Stimulated activated CD8-positive, alpha-beta memory T cell treated with anti-CD3 and anti-CD28 coated beads, Interleukin-12 subunit alpha, Interleukin-12 subunit beta, amount 100 ng/mL, for 4 hours (primary cell): ENCODE data around the gene SERGEF.

Experiments
- DNase-seq: peaks from one replicate; pipeline ENCODE4 v3.0.0-alpha.2; 2020; ENCODE audit warnings: low read depth

Gene SERGEF

DNA sequence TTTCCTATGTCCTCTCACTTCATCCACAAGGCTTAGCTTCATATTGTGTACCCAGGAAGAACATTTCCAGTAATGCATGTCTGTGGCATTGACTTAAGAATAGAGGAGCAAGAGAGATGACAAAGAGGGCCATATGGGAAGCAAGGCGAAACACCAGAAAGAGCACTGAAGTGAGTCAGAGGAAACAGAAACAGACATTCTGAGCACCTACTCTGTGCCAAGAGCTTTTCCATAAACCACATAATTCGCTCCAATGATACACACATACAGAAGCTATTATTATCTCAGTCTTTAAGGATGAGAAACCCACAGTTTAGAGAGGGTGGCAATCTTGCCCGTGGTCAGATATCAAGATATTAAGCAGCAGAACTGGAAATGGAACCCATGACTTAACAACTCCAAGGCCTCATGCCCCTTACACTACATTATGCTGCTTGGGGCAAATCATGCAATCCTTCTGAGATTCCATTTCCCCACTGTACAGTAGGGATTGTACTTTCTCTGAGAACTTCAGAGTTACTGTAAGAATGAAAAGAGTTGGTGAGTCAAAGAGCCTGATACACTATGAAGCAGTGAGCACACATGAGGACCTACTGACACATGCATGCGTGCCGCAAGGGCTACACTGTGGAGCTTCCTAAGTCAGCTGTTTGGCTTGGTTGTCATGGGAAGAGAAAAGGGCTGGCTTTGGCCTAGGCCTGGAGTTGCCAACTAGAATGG lies 151.7 kb downstream of the SERGEF start:
- no peak for DNase-seq

DNA sequence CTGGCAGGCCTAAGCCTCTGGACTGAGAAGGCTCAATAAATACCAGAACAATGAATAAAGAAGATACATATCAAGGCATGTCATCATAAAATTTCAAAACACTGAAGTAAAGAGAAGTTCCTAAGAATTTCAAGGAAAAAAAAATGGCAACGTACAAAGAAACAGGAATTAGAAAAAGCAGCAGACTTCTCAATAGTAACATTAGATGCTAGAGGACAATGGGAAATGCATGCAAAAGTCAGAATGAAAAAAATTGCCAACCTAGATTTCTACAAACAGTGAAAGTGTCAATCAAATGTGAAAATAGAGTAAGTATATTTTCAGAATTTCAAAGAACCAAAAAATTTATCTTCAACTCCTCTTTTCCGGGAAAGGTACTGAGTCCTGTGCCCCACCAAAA lies 153.3 kb downstream of the SERGEF start:
- no peak for DNase-seq

DNA sequence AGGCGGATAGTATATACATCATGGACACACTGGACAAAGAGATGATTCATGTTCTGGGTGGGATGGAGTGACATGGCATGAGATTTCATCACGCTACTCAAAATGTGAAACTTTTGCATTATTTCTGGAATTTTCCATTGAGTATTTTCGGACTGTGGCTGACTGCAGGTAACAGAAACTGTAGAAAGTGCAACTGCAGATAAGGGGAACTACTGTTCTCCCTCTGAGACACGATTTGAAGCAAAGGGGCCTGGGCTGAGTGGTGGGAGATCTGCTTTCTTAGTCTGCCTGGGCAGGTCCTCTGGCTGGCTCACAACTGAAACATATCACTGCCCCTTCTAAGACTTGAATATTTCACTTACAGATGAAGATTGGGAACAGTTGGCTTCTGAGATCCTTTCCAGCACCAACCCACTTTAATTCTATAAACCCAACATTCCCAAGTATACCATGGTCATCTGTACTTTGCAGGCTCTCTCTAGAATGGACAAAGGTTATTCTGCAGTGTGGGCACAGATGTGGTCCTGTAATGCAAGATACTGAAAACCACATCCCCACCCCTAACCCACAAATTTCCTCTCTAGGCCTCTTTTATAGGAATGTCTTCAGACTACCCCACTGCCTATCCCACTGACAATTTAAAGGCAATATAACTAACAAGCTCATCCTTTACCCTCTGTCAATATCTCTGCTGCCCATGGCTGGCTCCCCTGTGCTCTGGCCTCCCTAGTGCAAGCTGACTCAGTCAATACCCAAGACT lies 157.1 kb downstream of the SERGEF start:
- DNase-seq: no peak

DNA sequence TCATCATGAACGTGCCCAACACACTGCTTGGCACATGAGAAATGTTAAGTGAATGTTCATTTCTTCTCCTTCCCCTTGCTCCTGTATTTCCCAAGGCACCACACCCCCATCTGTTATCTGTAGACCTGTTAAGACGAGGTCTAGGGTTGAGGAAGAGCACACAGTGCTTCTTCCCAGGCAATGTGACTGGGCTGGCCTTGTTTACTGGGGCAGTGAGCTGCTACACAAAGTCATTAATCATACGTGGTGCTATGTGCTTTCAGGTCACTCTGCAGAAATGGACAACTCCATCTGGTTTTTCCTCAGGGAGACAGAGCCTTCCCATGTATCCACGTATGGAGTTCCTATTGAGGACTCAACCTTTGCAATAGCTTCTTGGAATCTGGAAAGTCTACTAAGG lies 159.6 kb downstream of the SERGEF start:
- DNase-seq: no peak

DNA sequence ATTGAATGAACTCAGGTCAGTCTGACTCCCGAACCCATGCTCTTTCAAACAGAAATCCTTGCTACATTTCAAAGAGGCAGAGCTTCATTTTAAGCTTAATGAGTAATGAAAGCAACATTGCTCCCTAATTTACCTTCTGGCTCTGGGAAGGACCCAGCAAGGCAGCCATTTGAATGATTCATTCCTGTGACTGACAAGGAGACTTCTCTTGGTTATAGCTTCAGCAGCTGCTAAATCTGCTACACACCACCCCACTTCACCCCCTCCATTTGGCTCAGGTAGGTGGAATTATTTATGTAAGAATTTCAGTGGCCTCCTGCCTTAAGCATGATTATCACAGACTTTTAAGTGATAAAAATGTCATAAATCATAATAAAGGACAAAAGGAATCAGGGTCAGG lies 160.6 kb downstream of the SERGEF start:
- no peak for DNase-seq

DNA sequence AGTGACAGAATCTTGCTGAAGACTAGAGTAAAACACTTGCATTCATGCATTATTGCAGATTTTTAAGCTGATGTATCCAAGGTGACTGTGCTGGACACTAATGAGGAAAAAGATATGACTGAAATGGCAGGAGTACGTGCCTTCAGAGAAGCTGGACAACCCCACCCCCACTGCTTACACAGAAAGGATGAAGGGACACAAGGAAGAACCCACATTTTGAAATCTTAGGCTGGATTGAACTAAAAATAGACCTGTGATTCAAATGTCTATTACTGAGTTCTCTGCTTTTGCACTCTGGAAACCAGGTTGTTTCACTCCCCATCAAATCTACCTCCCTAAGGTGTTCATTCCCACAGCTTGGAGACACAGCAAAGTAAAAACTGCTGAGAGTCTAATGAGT lies 161.2 kb downstream of the SERGEF start:
- DNase-seq: no peak

DNA sequence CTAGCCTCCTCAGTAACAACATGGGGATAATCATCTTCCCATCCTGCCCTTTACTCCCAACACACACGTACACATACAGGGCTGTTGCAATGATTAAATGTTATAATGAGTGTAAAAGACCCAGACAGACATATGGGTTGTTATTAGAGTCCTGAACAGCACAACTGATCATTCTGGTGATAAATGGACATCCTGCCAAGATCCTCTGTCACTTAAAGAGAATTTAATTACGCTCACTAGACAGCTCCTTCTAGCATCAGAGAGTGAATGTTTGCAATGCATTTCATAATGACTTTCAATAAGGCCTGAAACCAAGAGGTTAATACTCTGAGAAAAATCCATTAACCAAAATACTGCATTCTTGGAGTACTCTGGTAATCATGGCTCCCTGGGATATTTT lies 162.5 kb downstream of the SERGEF start:
- DNase-seq: no peak

DNA sequence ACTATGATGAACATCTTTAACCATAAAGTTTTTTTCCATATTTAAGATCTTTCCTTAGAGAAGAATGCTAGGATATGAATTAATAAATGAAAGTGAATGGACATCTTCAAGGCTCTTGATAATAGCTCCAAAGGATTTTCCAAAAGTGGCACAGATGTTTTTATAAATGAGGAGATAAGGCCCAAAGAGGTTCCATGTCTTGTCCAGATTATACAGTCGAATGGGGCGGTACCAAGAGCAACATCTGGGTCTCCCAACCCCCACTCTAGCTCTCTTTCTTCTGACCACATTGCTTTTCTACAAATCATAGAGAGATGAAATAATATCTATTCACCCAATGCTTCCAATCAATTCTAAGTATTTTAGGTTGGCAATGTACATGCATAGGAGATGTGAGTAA lies 164.1 kb downstream of the SERGEF start:
- DNase-seq: no peak

DNA sequence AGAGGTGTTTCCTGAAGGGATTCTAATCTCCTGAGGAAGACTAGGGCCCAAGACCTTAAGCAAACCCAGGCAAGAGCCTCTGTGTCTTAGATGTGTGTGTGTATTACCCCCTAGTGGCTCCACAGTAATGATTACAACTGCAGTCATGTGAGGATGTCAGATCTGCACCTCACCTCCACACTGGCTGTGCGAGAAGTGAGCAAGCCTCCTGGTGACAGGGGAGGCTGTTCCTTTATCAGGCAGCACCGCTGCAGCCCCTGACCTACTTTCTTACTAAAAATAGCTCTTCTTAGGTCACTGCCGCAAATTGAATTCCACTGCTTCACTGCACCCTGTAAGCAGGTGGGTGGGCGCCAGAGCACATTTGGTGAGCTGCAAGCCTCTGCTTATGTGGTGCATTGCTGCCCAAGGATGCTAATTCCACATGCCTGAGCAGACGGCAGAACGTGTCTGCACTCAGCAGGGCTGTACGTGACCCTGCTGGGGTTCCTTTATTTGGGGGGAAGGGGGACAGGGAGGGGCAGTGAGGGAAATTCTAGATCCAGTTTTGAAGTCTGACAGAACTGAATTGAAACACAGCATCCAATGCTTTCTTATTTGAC lies 165.9 kb downstream of the SERGEF start:
- DNase-seq: no peak

DNA sequence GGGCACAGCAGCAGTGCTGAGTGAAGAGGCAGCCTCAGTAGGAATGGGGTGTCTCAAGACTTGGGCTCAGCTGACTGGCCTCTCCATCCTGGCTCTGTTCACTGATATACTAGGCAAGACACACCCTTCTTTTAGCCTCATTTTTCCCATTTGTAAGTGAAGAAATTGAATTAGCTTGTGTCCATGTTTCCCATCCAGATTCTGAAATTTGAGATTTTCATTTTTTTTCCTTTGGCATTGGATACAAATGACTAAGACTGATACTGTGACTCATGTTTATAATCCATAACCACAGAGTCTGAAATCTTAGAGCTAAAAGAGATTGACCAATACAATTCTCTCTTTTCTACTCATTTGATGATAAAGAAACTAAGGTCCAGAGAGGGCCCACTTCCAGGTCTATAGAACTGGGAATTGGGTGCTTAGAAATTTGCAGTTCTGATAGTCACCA lies 167.4 kb downstream of the SERGEF start:
- no peak for DNase-seq

DNA sequence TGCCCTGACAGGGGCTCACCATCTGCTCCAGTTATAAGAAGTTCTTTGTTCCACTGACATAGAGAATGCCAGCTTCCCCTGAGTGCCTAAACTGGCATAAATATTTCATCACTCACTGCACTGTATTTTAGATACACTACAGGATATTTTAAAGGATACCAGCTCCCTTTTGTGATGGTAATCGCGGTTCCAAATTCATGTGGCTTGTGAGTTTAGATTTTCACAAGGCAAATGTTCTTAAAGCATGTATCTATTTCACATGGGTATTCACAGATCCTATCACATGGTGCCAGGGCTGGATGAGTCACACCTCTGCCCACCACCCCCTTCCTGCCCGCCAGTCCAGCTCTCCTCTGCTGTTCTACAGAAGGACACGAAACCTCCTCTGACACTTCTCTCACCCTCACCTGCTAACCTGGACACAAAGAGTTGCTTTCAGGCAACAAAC lies 172.7 kb downstream of the SERGEF start:
- DNase-seq: no peak

DNA sequence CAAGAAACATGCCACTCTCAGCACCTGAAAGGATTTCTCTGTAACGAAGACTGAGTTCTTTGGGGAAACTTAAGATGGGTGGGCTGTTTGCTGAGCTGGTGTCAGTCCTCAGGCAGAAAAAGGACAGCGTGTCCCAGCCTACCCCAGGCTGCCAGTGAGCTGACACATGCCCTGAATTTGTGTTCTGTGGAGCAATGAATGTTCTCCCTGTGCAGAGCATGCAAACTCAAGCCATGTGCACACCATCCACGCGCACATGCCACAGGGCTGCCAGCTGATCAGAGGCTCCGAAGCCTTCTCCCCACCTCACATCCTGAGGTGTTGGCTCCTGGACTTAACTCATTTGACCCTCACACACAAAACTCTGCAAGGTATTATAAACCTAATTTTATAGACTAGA lies 173.4 kb downstream of the SERGEF start:
- no peak for DNase-seq

DNA sequence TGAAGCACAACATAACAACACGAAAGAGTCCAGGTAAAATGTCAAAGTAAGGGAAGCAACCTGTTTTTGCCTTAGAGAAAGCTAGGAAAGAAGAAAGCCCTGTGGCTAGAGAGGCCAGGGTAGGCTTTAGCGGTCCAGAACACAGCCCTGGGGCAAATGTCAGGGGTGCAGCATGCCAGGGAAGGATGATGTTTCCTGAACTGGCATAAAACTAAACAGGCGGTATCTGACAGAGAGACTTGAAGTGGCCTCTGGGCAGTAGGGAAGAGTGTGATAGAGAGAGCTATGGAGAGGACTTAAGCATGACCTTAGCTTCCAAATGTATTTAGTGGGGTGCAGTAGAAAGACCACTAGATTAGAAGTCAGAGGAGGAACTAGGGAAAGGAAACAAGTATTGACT lies 174.7 kb downstream of the SERGEF start:
- DNase-seq: no peak

DNA sequence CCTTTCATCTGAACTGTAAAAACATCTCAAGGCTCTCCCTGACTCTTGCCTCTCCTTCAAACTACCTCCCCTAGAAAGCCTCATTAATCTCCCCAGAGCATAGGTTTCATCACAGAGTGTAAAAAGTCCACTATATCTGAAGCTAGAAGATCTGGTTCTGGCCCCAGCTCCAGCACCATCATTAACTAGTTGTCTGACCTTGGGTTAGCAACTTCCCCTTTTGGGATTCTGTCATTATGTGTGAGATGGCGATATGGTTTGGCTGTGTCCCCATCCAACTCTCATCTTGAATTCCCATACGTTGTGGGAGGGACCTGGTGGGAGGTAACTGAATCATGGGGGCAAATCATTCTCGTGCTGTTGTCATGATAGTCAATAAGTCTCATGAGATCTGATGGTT lies 181.0 kb downstream of the SERGEF start:
- no peak for DNase-seq

DNA sequence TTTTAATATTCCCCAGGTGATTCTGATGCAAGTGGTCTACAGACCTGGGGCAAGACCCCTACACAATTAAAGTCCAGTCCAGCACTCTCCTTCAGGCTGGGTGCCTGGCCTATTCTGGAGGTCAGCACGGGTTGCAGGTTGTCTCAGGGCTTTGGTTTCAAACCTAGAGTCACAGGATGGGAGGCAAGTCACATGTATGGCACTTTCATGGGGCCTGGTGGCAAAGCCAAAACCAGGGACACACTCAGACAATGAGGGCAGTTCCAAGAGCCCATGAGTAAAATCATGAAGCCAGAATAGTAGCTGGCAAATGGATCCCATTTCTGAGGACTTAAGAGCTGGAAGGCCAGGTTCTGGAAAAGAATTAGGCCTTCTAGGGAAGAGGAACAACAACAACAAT lies 181.6 kb downstream of the SERGEF start:
- no peak for DNase-seq

DNA sequence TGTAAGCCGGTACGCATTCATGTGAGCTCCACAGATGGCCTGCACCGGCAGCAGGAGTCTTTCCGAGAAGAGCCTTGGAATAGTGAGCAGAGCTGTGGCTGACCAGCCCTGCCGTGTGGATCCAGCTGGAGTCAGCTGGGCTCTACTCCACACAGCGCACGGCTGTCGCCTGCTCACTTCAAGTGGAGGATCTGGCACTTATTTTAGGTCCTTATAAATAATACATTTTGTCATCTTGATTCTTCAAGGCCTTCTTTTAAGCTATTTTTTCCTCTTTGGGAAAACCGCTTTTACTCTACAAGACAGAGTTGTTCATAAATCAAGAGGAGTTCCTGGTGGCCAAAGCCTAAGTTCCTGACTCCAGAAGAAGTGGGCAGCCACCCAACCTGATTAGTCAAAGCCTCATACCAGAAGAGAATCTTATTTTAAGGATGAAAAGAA lies 184.5 kb downstream of the SERGEF start:
- DNase-seq: no peak

DNA sequence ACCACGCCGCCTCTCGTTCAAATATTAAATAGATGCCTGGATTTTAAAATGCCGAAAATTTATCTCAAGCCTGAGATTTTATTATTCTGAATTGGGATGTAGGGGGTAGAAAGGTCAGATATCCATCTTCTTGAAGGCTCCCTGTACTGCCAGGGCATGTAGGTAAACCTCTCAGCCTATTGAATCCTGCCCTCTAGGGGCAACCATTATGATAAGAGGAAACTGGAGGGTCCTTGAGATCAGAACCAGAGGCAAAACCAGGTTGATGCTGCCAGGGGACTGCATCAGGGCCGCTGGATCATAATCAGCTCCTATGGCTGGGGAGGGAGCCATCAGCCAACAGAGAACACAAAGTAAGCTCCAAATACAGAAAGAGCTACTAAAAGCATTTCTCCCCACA lies 185.8 kb downstream of the SERGEF start:
- no peak for DNase-seq

DNA sequence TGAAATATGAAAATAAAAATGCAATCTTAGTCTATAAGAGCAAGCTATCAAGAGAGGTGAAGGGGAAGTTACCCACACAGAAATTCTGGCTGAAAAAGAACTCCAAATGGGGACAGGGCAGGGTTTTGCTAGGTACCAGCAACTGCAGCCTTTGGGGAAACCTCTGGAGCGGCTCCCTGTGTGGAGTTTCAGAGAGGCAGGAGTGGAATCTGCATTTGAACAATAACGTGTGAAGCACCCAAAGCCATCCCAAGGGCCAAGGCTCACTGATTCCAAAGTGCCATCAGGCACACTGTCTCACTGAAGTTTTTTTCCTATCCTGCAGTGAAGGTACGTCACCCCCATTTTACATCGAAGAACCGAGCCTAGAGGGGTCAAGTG lies 190.5 kb downstream of the SERGEF start:
- DNase-seq: no peak

DNA sequence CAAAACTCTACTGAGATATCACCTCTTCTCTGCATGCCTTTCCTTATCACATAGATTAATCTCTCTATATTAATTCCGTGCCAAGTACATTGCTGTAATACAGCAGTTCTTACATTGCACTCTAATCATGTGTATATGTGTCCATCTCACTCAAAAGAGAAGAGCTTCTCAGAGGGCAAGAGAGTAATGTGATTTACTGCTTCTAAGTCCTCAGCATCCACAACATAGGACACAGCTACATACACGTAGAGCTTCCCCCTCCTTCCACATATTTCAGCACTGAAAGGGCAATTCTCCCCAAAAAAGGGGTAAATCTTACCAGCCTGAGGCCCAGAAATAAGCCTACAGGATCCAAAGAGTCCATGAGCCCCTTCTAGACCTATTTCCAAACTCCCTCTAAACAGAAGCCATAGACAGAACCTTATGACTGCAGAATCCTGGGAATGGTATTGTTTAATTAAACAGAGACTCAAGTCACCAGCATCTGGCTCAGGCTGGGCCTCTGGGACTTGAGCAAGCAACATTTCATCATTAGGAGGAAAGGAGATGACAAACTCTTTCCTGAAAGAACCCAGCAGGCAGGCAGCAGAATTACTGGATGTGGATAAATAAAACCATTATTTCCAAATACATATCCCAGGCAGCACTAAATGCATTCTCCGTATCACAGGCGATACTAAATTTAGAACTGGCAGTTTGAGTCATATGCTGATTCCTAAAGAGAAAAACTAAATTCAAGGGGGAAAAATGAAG lies 191.0 kb downstream of the SERGEF start:
- no peak for DNase-seq

DNA sequence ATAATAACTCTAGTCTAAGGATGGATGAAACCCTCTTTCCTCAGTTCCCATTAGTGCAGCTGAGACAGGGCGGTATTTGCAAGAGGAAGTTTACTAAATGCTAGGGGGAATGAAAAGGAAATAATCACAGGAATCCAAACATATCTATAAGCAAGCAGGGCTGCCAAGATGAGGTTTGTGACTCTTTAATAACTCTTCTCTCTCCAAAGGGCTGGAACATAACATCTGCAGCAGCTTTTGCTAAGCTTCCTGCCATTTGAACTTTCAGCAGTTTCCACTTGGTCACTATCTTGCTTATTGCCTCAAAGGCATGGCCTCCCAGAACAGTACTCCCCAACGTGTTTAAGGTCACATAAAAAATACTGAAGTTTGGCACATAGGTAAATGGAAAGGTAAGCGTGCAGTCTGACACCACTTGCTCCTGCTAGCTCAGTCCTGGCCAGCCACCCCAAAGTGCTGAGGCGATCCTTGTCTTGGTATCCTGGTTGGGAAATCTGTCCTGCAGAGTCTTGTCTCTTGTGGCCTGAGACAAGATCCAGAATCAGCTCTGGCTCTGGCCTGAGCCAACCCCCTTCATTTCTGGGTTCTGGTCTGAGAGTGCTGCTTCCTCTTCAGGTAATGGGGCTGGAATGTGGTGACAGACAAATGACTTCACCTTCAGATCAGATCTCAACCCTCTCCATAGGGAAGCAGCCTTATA lies 196.5 kb downstream of the SERGEF start:
- no peak for DNase-seq

DNA sequence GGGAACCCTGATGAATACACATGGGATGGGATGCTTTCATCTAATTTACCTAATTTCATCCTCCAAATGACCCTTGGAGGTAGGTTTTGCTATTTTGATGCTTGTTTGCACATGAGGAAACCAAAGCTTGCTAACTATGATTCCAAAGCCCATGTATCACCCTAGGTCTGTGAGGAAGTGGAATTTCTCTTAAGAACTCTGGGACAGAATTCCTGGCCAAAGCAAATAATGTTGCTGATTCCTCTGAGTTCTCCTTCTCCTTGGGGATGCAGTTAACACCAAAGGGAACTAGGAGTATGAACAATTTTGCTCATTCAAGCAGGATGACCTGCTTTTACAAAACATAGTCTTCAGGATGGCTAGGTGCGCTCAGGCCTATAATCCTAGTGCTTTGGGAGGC lies 198.3 kb downstream of the SERGEF start:
- DNase-seq: no peak
